GM20000 (cell line): ENCODE measurements around the gene WFDC10A.
"Not testable (repeated sequence)": the region's sequence is repeated elsewhere in the genome, so short reads cannot be mapped to it uniquely, and the experiment has no call there.

Source experiments
- DNase-seq: peaks from one replicate; pipeline ENCODE4 v3.0.0; 2012; ENCODE audit warnings: low spot score
- CTCF ChIP-seq: IDR thresholded peaks from 2 replicates; pipeline ENCODE4 v1.5.1; 2012; ENCODE audit warnings: mild to moderate bottlenecking, control low read depth; ENCODE audit errors: extremely low read depth, missing control alignments

Gene WFDC10A

GRCh38 chr20:45629496-45630100, at the start of gene WFDC10A:
Gene WFDC10A, plus strand, starts transcription at chr20:45629739. Its CDS starts 75 bp downstream, at chr20:45629814.
- DNase-seq = peak; percentile 67
- TF ChIP-seq CTCF = peak; percentile 60

- DNase-seq = no peak
- TF ChIP-seq CTCF = no peak
These were observed 47.8 kb upstream of the WFDC10A start for GRCh38 chr20:45581702-45582101.

- no peak for TF ChIP-seq CTCF
- DNase-seq = no peak
These were observed 46.0 kb upstream of the WFDC10A start for GRCh38 chr20:45583502-45583901.

GRCh38 chr20:45584294-45584693, 45.2 kb upstream of the WFDC10A start:
- DNase-seq = not testable (repeated sequence)

- DNase-seq = not testable (repeated sequence)
These were observed 43.6 kb upstream of the WFDC10A start for GRCh38 chr20:45585986-45586385.

GRCh38 chr20:45588800-45589199, 40.7 kb upstream of the WFDC10A start:
- no peak for TF ChIP-seq CTCF
- no peak for DNase-seq

GRCh38 chr20:45589725-45590124, 39.8 kb upstream of the WFDC10A start:
- no peak for TF ChIP-seq CTCF
- DNase-seq = no peak

- peak; percentile 40 for TF ChIP-seq CTCF
- peak; percentile 40 for DNase-seq
These were observed 36.9 kb upstream of the WFDC10A start for GRCh38 chr20:45592574-45593189.
